Stomach (tissue), 4 donors: ENCODE measurements around the gene DCLK2.

Experiments
- POLR2A ChIP-seq, 4 donors: fragments of 450-650 bp; IDR thresholded peaks; one replicate each; pipeline ENCODE4 v1.6.1; 2016; ENCODE audit warnings: antibody characterized with exemption in 4 of 4, control low read depth in 2 of 4, mild to moderate bottlenecking in 1 of 4, moderate library complexity in 1 of 4
- POLR2AphosphoS5 ChIP-seq, 3 donors: sonication (generic); formaldehyde crosslinking; IDR thresholded peaks; one replicate each; pipeline ENCODE4 v1.6.1; 2016; ENCODE audit warnings: antibody characterized with exemption in 3 of 3
- TF ChIP-seq, protein P1 (sequence below), 7 experiments: fragments of 450-650 bp in 4 of 7; fragments of 200-600 bp in 3 of 7; sonication (generic) in 3 of 7; IDR thresholded peaks; one replicate each; pipeline ENCODE4 v1.5.1; 2016 to 2019; ENCODE audit warnings: antibody characterized with exemption in 7 of 7, control low read depth in 2 of 7, mild to moderate bottlenecking in 1 of 7

DNA sequence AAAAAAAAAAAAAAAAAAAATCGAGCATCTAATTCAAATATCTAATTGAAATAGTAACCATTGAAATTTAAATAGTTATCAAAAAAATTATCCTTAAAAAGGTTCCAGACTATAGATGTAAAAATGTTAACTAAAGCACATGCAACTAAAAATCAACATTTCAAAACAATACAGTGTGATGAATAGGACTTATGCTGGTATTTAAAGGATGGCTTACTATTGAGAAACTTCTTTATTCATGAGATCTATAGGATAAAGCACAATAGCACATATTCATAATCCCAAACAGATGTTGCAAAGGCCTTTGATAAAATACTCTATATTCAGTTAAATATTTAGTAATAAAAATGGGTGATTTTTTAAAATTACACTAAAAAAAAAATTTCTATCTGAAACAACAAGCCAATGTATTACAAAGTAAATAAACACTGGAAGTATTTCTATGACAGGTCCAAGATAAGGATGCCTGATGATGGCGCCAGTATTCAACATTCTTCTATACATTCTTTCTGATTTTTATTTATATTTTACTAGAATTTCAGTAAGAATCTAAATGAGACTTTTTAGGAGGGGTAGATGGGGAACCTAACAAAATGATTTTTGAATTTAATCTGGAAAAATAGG, 26.3 kb downstream of the DCLK2 start:
- TF ChIP-seq, protein P1, sequence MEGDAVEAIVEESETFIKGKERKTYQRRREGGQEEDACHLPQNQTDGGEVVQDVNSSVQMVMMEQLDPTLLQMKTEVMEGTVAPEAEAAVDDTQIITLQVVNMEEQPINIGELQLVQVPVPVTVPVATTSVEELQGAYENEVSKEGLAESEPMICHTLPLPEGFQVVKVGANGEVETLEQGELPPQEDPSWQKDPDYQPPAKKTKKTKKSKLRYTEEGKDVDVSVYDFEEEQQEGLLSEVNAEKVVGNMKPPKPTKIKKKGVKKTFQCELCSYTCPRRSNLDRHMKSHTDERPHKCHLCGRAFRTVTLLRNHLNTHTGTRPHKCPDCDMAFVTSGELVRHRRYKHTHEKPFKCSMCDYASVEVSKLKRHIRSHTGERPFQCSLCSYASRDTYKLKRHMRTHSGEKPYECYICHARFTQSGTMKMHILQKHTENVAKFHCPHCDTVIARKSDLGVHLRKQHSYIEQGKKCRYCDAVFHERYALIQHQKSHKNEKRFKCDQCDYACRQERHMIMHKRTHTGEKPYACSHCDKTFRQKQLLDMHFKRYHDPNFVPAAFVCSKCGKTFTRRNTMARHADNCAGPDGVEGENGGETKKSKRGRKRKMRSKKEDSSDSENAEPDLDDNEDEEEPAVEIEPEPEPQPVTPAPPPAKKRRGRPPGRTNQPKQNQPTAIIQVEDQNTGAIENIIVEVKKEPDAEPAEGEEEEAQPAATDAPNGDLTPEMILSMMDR (IDR thresholded peaks at IDR 0.05): no peak
- TF ChIP-seq POLR2AphosphoS5 (IDR thresholded peaks at IDR 0.05): no peak
- no peak for TF ChIP-seq POLR2A (IDR thresholded peaks at IDR 0.05)
